ENCODE measurements around the gene AASDH. TPM values are rescaled to one million over a fixed set of nuclear protein-coding genes. Genes with fewer than 3 reads are reported as not detected.

AASDH gene
- 19.9 and 20.4 TPM in 2 replicates for total RNA-seq

GRCh38 chr4:56387023-56388001, at the start of gene AASDH:
TSS of gene AASDH (minus strand) at chr4:56387491. CDS start at chr4:56384299, 3,192 bp downstream.

GRCh38 chr4:56435140-56435926, 48.0 kb upstream of the AASDH start, which contains the start of gene PPAT:
TSS of gene PPAT (minus strand) at chr4:56435615. CDS start at chr4:56435477, 138 bp downstream.

Small RNA genes lying within 50 kb of the gene (small RNA-seq; reads per million reads assigned to genes)
- not detected for gene RNU6-197P

Other genes starting within 250 kb of the AASDH start
- gene PPAT, start 48.1 kb upstream of the AASDH start, total RNA-seq = 9.3 and 12.9 TPM in 2 replicates
- 52.9 and 58.0 TPM in 2 replicates for gene PAICS, start 48.8 kb upstream of the AASDH start, total RNA-seq
- gene SRP72, start 80.1 kb upstream of the AASDH start, total RNA-seq = 106 and 129 TPM in 2 replicates
- 1.9 and 2.1 TPM in 2 replicates for gene ARL9, start 118.3 kb upstream of the AASDH start, total RNA-seq

All from articular chondrocyte of knee joint (primary cell).